CD4-positive, alpha-beta T cell treated with Interleukin-4 for 1 hour (primary cell): ENCODE data around the gene BIVM.
A peak's percentile ranks its signal among the peaks of the same experiment; 100 is the strongest.

Experiments used
- DNase-seq, 2 donors: peaks; one replicate each; pipeline ENCODE4 v3.0.0-alpha.2; 2020 to 2022

The BIVM gene

GRCh38 chr13:102792396-102792795 lies 6.5 kb upstream of the BIVM start:
- DNase-seq, result no peak

- no peak for DNase-seq
These were observed 5.1 kb upstream of the BIVM start for GRCh38 chr13:102793611-102794355.

GRCh38 chr13:102799426-102800144 lies 666 bp downstream of the BIVM start:
- DNase-seq, result no peak

GRCh38 chr13:102800145-102801041 lies 1.5 kb downstream of the BIVM start:
- peak; percentile 82 to 85 for DNase-seq

GRCh38 chr13:102805680-102806079 lies 6.8 kb downstream of the BIVM start:
- DNase-seq, result no peak

GRCh38 chr13:102807699-102808098 lies 8.8 kb downstream of the BIVM start:
- no peak for DNase-seq

GRCh38 chr13:102812611-102813287 lies 13.8 kb downstream of the BIVM start:
- no peak for DNase-seq

- DNase-seq, result no peak
These were observed 15.2 kb downstream of the BIVM start for GRCh38 chr13:102814025-102814607.

GRCh38 chr13:102814793-102815192 lies 15.9 kb downstream of the BIVM start:
- no peak for DNase-seq

- DNase-seq, result no peak
These were observed 16.9 kb downstream of the BIVM start for GRCh38 chr13:102815788-102816187.

- no peak for DNase-seq
These were observed 17.8 kb downstream of the BIVM start for GRCh38 chr13:102816708-102817107.

GRCh38 chr13:102817241-102817640 lies 18.3 kb downstream of the BIVM start:
- DNase-seq, result no peak

GRCh38 chr13:102817907-102818306 lies 19.0 kb downstream of the BIVM start:
- no peak for DNase-seq

GRCh38 chr13:102825400-102825799 lies 26.5 kb downstream of the BIVM start:
- DNase-seq, result no peak

GRCh38 chr13:102825921-102826706 lies 27.2 kb downstream of the BIVM start:
- DNase-seq, result no peak

GRCh38 chr13:102830646-102831045 lies 31.7 kb downstream of the BIVM start:
- DNase-seq, result no peak

- no peak for DNase-seq
These were observed 37.6 kb downstream of the BIVM start for GRCh38 chr13:102836471-102836870.

- no peak for DNase-seq
These were observed 39.4 kb downstream of the BIVM start for GRCh38 chr13:102838273-102838672.

GRCh38 chr13:102838982-102839381 lies 40.1 kb downstream of the BIVM start:
- no peak for DNase-seq

GRCh38 chr13:102839462-102839861 lies 40.5 kb downstream of the BIVM start:
- DNase-seq, result no peak

- DNase-seq, result no peak
These were observed 46.3 kb downstream of the BIVM start for GRCh38 chr13:102845289-102845629.
